Body of pancreas (tissue), 4 donors: ENCODE results near the gene PCCA. TPM values are rescaled to one million over a fixed set of nuclear protein-coding genes. Genes with fewer than 3 reads are reported as not detected.

Source experiments
- ATAC-seq: fragments of 150-250 bp; one replicate; pipeline ENCODE4 v1.9.1; 2016
- DNase-seq, 4 donors: peaks; one replicate each; pipeline ENCODE4 v3.0.0-alpha.2; 2019
- H3K27ac ChIP-seq, 4 donors: fragments of 200-600 bp; sonication (generic); 1 replicate in 3 of 4; 2 replicates in 1 of 4; pipeline versions ENCODE4 v1.5.1 to v1.6.1; 2016 to 2019; ENCODE audit warnings: mild to moderate bottlenecking in 1 of 4, mixed read lengths in 1 of 4, moderate library complexity in 1 of 4
- H3K27me3 ChIP-seq, 2 donors: fragments of 200-600 bp; sonication (generic); one replicate each; pipeline ENCODE4 v1.6.0; 2016; ENCODE audit warnings: mild to moderate bottlenecking in 1 of 2
- H3K36me3 ChIP-seq, 2 donors: fragments of 200-600 bp; sonication (generic); replicated peaks in 1 of 2; 2 replicates each; pipeline ENCODE4 v1.5.1; 2016; ENCODE audit warnings: low read depth in 2 of 2; ENCODE audit not compliant: insufficient read depth in 1 of 2
- H3K4me1 ChIP-seq: fragments of 200-600 bp; sonication (generic); one replicate; pipeline ENCODE4 v1.6.0; 2016
- H3K4me3 ChIP-seq, 2 donors: fragments of 200-600 bp; sonication (generic); 1 replicate in 1 of 2; 2 replicates in 1 of 2; pipeline ENCODE4 v1.5.1; 2016 to 2019
- H3K9me3 ChIP-seq, 3 donors: fragments of 200-600 bp; sonication (generic); 1 replicate in 2 of 3; 2 replicates in 1 of 3; pipeline ENCODE4 v1.5.1; 2016
- CTCF ChIP-seq, 7 experiments: fragments of 450-650 bp in 4 of 7; fragments of 200-600 bp in 3 of 7; sonication (generic) in 3 of 7; IDR thresholded peaks; one replicate each; pipeline ENCODE4 v1.5.1; 2016 to 2019; ENCODE audit warnings: antibody characterized with exemption in 7 of 7
- POLR2A ChIP-seq, 3 donors: fragments of 450-650 bp; IDR thresholded peaks; one replicate each; pipeline ENCODE4 v1.6.1; 2016; ENCODE audit warnings: antibody characterized with exemption in 3 of 3, mild to moderate bottlenecking in 2 of 3
- WGBS, 2 donors: methylation state at CpG; one replicate each; pipeline ENCODE4 v1.1.5; 2017; 5-methylcytosine and 5-hydroxymethylcytosine counted together
- intact Hi-C: fragments of 100-400 bp; cut with DNase I; formaldehyde crosslinking; loops from one replicate; pipeline ENCODE4 v1.15.1; 2023
- total RNA-seq, 2 donors: library from RNA; depleted of rRNA; stranded (reverse); fragments of >200 nt; gene quantifications; one replicate each; pipeline ENCODE4 v1.1.0, GENCODE V29; 2016

The PCCA gene
- total RNA-seq, 2 donors from 2014 or later: 45.2 to 46.2 TPM

GRCh38 chr13:100234006-100234405 is 145.1 kb downstream of the PCCA start:
- H3K4me1 ChIP-seq: peaks cover 24% of the 10 kb centered on the region
- H3K36me3 ChIP-seq: no peaks in the 10 kb centered on the region
- no peak for TF ChIP-seq CTCF (IDR thresholded peaks at IDR 0.05)
- no peak for TF ChIP-seq POLR2A (IDR thresholded peaks at IDR 0.05)
- DNase-seq: no peak
- WGBS, 2 donors: 61 to 64% methylated on average over 4 of the region's 4 CpGs
- no peak overlapping the region for H3K4me3 ChIP-seq
- no peak overlapping the region for H3K27ac ChIP-seq
- intact Hi-C loops: no loop called here
- H3K9me3 ChIP-seq: no peaks in the 10 kb centered on the region
- ATAC-seq: no peak
- no peaks in the 10 kb centered on the region for H3K27me3 ChIP-seq

- intact Hi-C loops: loop anchor here (5.0 kb wide), 1 partner anchor 312 kb away; no protein-coding TSS in a partner anchor
- TF ChIP-seq POLR2A (IDR thresholded peaks at IDR 0.05): no peak
- no peak for TF ChIP-seq CTCF (IDR thresholded peaks at IDR 0.05)
- no peaks in the 10 kb centered on the region for H3K9me3 ChIP-seq
- H3K36me3 ChIP-seq: no peaks in the 10 kb centered on the region
- no peak overlapping the region for H3K27ac ChIP-seq
- peaks cover 24% of the 10 kb centered on the region for H3K4me1 ChIP-seq
- peak; percentile 42 for ATAC-seq
- no peaks in the 10 kb centered on the region for H3K27me3 ChIP-seq
- no peak for DNase-seq
- H3K4me3 ChIP-seq: no peak overlapping the region
- 55 to 62% methylated on average over 4 of the region's 4 CpGs for WGBS, 2 donors
Measured at GRCh38 chr13:100234524-100235136, 145.7 kb downstream of the PCCA start.

DNA sequence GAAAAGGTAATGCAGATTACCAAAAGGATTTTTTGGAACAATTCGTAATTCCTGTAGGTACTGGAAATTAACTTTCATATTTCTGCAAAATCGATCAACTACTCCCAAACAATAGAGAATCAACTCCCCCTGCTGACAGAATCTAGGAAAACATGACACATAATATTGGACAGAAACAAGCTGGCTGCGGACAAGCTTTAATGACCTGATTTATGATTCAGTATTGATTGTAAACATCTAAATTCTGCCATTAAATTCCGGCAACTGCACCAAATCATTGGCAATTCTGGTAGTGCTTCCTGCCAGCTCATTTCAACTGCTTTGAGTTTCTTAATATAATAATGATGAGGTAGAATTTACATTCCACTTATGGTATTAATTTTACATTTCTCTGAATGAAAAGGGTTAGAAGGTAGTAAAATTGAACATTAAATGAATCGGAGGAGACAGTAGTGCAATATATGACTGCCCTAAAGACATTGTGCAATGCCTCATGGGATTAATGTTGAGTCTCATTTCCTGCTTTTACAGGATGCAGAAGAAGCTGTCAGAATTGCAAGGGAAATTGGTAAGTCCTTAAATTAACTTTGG is 146.5 kb downstream of the PCCA start:
- Histone ChIP-seq H3K27me3 (no peaks in the 10 kb centered on the region), H3K27ac (no peak overlapping the region), H3K4me3 (no peak overlapping the region), H3K36me3 (no peaks in the 10 kb centered on the region), H3K9me3 (no peaks in the 10 kb centered on the region), H3K4me1 (peaks cover 19% of the 10 kb centered on the region)
- intact Hi-C loops: loop anchor here (5.0 kb wide), 1 partner anchor 313 kb away; no protein-coding TSS in a partner anchor
- peak; percentile 64 for ATAC-seq
- TF ChIP-seq CTCF (IDR thresholded peaks at IDR 0.05) (peak; percentile 37 to 91 (median 81)), POLR2A (IDR thresholded peaks at IDR 0.05) (no peak)
- peak in 1 of 4 donors; percentile 41 for DNase-seq
- 8 to 12% methylated on average over 5 of the region's 5 CpGs for WGBS, 2 donors

- H3K4me3 ChIP-seq: no peak overlapping the region
- H3K9me3 ChIP-seq: no peaks in the 10 kb centered on the region
- intact Hi-C loops: no loop called here
- DNase-seq (no peak), ATAC-seq (no peak)
- peaks cover 7% of the 10 kb centered on the region for H3K4me1 ChIP-seq
- no peak overlapping the region for H3K27ac ChIP-seq
- H3K27me3 ChIP-seq: no peaks in the 10 kb centered on the region
- H3K36me3 ChIP-seq: no peaks in the 10 kb centered on the region
- 95 to 100% methylated on average over 4 of the region's 4 CpGs for WGBS, 2 donors
- TF ChIP-seq CTCF (IDR thresholded peaks at IDR 0.05) (no peak), POLR2A (IDR thresholded peaks at IDR 0.05) (no peak)
Measured at GRCh38 chr13:100240109-100240779, 151.4 kb downstream of the PCCA start.
